HepG2 (cell line): ENCODE data around the gene FITM1. TPM values are rescaled to one million over a fixed set of nuclear protein-coding genes. Genes with fewer than 3 reads are reported as not detected.

Experiments
- CCAR2 ChIP-seq: fragments of 200-400 bp; formaldehyde crosslinking; optimal IDR thresholded peaks from 2 replicates; pipeline ENCODE3; 2018; ENCODE audit warnings: low read depth, mild to moderate bottlenecking, low read length, moderate library complexity
- PLSCR1 ChIP-seq: sonication (generic); formaldehyde crosslinking; IDR thresholded peaks from 2 replicates; pipeline ENCODE4 v1.5.0; 2020; ENCODE audit warnings: missing genetic modification reagents, mild to moderate bottlenecking, borderline replicate concordance
- TERF1 ChIP-seq: sonication (generic); formaldehyde crosslinking; IDR thresholded peaks from 2 replicates; pipeline ENCODE4 v1.8.0; 2022; ENCODE audit warnings: mild to moderate bottlenecking, missing genetic modification reagents, moderate library complexity
- TIGD3 ChIP-seq: sonication (generic); formaldehyde crosslinking; IDR thresholded peaks from 2 replicates; pipeline ENCODE4 v1.5.1; 2020; ENCODE audit warnings: mild to moderate bottlenecking, missing genetic modification reagents, borderline replicate concordance
- ZNF232 ChIP-seq: sonication (generic); formaldehyde crosslinking; IDR thresholded peaks from 2 replicates; pipeline ENCODE4 v1.4.0; 2020; ENCODE audit warnings: missing genetic modification reagents, borderline replicate concordance
- ZNF318 ChIP-seq: sonication (generic); formaldehyde crosslinking; IDR thresholded peaks from 2 replicates; pipeline ENCODE4 v1.4.0; 2020; ENCODE audit warnings: mild to moderate bottlenecking, missing genetic modification reagents
- ZNF414 ChIP-seq: sonication (generic); formaldehyde crosslinking; IDR thresholded peaks from 2 replicates; pipeline ENCODE4 v1.5.0; 2020; ENCODE audit warnings: missing genetic modification reagents
- ZNF619 ChIP-seq: sonication (generic); formaldehyde crosslinking; IDR thresholded peaks from 2 replicates; pipeline ENCODE4 v1.4.0; 2020; ENCODE audit warnings: mild to moderate bottlenecking, missing genetic modification reagents
- ZNF687 ChIP-seq: sonication (generic); formaldehyde crosslinking; IDR thresholded peaks from 2 replicates; pipeline ENCODE4 v1.5.1; 2020; ENCODE audit warnings: mild to moderate bottlenecking, missing genetic modification reagents, moderate library complexity
- polyA plus RNA-seq, 8 experiments: library from polyadenylated mRNA; depleted of rRNA in 3 of 8; stranded (reverse) in 7 of 8; unstranded in 1 of 8; fragments of >200 nt; fragmentation: Illumina TruSeq in 4 of 8; extraction: Trizol in 4 of 8; gene quantifications; 2 replicates each; pipeline versions ENCODE4 v1.2.1 to v1.2.3, GENCODE V29; 2011 to 2016; ENCODE audit warnings: low read depth in 4 of 8, missing spikeins in 1 of 8, mixed read lengths in 1 of 8; ENCODE audit not compliant: insufficient read depth in 1 of 8
- total RNA-seq, 5 experiments: library from RNA; depleted of rRNA; stranded (reverse); fragments of >200 nt; fragmentation: Illumina TruSeq; extraction: Trizol; gene quantifications; 2 replicates each; pipeline ENCODE4 v1.2.3, GENCODE V29; 2016; ENCODE audit warnings: low read depth in 1 of 5
- TF ChIP-seq, protein P1 (sequence below): sonication (generic); formaldehyde crosslinking; IDR thresholded peaks from 2 replicates; pipeline ENCODE4 v1.8.0; 2022; ENCODE audit warnings: mild to moderate bottlenecking, missing genetic modification reagents, moderate library complexity

FITM1 gene
- total and polyA plus RNA-seq, 2 of the 13 experiments (the other 11 are each of a cell fraction or from before 2014, with no cell fraction given) = 2.7 to 5.8 TPM

DNA sequence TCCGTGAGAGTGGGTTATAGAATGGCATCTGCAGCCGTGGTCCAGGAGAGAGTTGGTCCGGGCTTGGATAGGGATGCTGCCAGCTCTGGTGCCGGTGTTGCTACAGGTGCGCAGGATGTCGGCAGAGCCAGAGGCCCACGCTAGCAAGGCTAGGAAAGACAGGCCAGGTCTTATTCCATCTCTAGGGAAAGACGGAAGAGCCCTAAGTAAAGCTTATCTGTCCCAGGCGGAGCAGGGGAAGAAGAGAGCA is 5.0 kb downstream of the FITM1 start (continued):
- TF ChIP-seq ZNF318 (CRISPR knock-in tag) (no peak; the same call in 1 of the 2 replicates), CCAR2 (no peak), ZNF687 (no peak), ZNF232 (CRISPR knock-in tag) (0 out of 2 replicates have a peak, but pooled peaks have one; percentile 41), PLSCR1 (CRISPR knock-in tag) (no peak), ZNF414 (CRISPR knock-in tag) (no peak), TERF1 (CRISPR knock-in tag) (0 out of 2 replicates have a peak, but pooled peaks have one; percentile 33), ZNF619 (CRISPR knock-in tag) (peak; percentile 11; the same call in 1 of the 2 replicates), TIGD3 (no peak)
- TF ChIP-seq, protein P1, sequence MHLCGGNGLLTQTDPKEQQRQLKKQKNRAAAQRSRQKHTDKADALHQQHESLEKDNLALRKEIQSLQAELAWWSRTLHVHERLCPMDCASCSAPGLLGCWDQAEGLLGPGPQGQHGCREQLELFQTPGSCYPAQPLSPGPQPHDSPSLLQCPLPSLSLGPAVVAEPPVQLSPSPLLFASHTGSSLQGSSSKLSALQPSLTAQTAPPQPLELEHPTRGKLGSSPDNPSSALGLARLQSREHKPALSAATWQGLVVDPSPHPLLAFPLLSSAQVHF (CRISPR knock-in tag) = no peak
